K562 (cell line): ENCODE data around the gene SDC1. TPM values are rescaled to one million over a fixed set of nuclear protein-coding genes. Genes with fewer than 3 reads are reported as not detected.

Experiments
- MGA ChIP-seq: fragments of 450-650 bp; IDR thresholded peaks from 2 replicates; pipeline ENCODE4 v1.6.1; 2016; ENCODE audit warnings: mild to moderate bottlenecking, moderate library complexity
- NFATC3 ChIP-seq: fragments of 450-650 bp; IDR thresholded peaks from 2 replicates; pipeline ENCODE4 v1.6.1; 2017; ENCODE audit warnings: mild to moderate bottlenecking
- SPI1 ChIP-seq: IDR thresholded peaks from 2 replicates; pipeline ENCODE4 v1.6.1; 2011; ENCODE audit warnings: low read depth, low read length, control low read depth, borderline replicate concordance
- SUPT5H ChIP-seq: fragments of 450-650 bp; IDR thresholded peaks from 2 replicates; pipeline ENCODE4 v1.6.1; 2016
- ZNF408 ChIP-seq: fragments of 250-450 bp; sonication (Bioruptor Pico); IDR thresholded peaks from 2 replicates; pipeline ENCODE4 v1.4.0; 2020; ENCODE audit warnings: low read depth, mild to moderate bottlenecking, moderate library complexity
- ZNF609 ChIP-seq: sonication (generic); formaldehyde crosslinking; IDR thresholded peaks from 2 replicates; pipeline ENCODE4 v1.8.1; 2023; ENCODE audit warnings: missing genetic modification reagents, mild to moderate bottlenecking, borderline replicate concordance
- polyA plus RNA-seq, 8 experiments: library from polyadenylated mRNA; depleted of rRNA in 4 of 8; stranded (reverse) in 5 of 8; unstranded in 3 of 8; fragments of >200 nt; fragmentation: Nextera tagmentation in 2 of 8; fragmentation: Illumina TruSeq in 1 of 8; extraction: Ambion mirVana in 2 of 8; extraction: Trizol in 1 of 8; gene quantifications; 2 replicates each; pipeline versions ENCODE4 v1.2.1 to v1.2.3, GENCODE V29; 2011 to 2014; ENCODE audit warnings: inconsistent platforms in 1 of 8, missing spikeins in 1 of 8
- total RNA-seq, 7 experiments: library from RNA; depleted of rRNA in 6 of 7; stranded (reverse); fragments of >200 nt in 6 of 7; fragmentation: Illumina TruSeq in 2 of 7; extraction: Trizol in 2 of 7; gene quantifications; 2 replicates each; pipeline versions ENCODE4 v1.2.1 to v1.2.3, GENCODE V29; 2011 to 2021; ENCODE audit warnings: low replicate concordance in 1 of 7
- TF ChIP-seq, protein P1 (sequence below): IDR thresholded peaks from 2 replicates; pipeline ENCODE4 v1.6.1; 2011; ENCODE audit not compliant: insufficient read length; ENCODE audit errors: extremely low read depth
- TF ChIP-seq, protein P2 (sequence below): sonication (generic); formaldehyde crosslinking; IDR thresholded peaks from 2 replicates; pipeline ENCODE4 v1.8.0; 2022; ENCODE audit warnings: mild to moderate bottlenecking, low read depth, missing genetic modification reagents

SDC1 gene
- total and polyA plus RNA-seq, 9 of the 15 experiments (the other 6 are each of a cell fraction or from before 2014, with no cell fraction given), result 0.06 to 2.7 (median 0.49) TPM

DNA sequence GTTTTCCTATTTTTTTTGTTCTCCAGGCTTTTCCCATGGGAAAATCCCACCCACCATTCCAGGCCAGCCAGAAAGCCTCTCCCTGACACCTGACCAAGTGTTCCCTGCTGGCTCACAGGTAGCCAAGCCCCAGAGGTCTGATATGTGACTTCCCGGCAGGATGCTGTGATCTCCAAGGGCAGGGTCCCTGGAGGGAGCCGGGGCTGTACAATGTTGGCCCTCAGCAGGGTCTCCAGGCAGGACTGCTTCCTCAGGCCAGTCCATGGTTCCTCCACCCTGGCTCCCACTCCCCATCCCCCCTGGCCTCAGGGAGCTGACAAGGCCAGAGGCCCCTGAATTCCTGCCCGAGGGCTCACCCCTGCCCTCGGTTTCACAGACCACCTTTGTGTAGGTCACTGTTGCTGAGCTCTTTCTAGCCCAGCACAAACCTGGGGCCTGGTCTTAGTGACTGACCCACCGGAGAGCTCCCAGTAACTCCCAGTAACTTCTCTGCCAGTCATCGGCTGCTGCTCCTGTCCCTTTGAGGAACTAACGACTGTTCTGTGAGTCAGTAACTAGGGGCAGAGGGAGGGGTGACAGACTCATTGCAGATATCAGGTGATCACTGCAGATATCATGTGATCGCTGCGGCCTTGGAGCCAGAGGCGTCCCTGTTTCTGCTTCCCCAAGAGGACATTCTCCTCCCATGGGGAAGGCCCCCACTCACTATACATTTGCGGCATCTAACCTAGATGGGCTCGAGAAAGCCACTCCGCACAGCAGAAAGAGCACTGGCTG lies 38.7 kb downstream of the SDC1 start (continued):
- TF ChIP-seq MGA (peak; percentile 54), ZNF609 (CRISPR knock-in tag) (no peak; the same call in 1 of the 2 replicates), SPI1 (no peak), ZNF408 (CRISPR knock-in tag) (no peak), NFATC3 (no peak), SUPT5H (peak; percentile 52; the same call in 1 of the 2 replicates)
- TF ChIP-seq, protein P1, sequence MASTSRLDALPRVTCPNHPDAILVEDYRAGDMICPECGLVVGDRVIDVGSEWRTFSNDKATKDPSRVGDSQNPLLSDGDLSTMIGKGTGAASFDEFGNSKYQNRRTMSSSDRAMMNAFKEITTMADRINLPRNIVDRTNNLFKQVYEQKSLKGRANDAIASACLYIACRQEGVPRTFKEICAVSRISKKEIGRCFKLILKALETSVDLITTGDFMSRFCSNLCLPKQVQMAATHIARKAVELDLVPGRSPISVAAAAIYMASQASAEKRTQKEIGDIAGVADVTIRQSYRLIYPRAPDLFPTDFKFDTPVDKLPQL, result no peak
- TF ChIP-seq, protein P2, sequence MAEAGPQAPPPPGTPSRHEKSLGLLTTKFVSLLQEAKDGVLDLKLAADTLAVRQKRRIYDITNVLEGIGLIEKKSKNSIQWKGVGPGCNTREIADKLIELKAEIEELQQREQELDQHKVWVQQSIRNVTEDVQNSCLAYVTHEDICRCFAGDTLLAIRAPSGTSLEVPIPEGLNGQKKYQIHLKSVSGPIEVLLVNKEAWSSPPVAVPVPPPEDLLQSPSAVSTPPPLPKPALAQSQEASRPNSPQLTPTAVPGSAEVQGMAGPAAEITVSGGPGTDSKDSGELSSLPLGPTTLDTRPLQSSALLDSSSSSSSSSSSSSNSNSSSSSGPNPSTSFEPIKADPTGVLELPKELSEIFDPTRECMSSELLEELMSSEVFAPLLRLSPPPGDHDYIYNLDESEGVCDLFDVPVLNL (CRISPR knock-in tag), result no peak
